HG03025 (cell line): ENCODE data around the gene PLAGL2.

Experiments
- ATAC-seq: cut with Tn5 transposase; IDR thresholded peaks from one replicate; pipeline ENCODE4 v1.9.1; 2021; ENCODE audit warnings: mild to moderate bottlenecking, moderate library complexity; ENCODE audit not compliant: unreplicated experiment, low FRiP score

PLAGL2 gene

DNA sequence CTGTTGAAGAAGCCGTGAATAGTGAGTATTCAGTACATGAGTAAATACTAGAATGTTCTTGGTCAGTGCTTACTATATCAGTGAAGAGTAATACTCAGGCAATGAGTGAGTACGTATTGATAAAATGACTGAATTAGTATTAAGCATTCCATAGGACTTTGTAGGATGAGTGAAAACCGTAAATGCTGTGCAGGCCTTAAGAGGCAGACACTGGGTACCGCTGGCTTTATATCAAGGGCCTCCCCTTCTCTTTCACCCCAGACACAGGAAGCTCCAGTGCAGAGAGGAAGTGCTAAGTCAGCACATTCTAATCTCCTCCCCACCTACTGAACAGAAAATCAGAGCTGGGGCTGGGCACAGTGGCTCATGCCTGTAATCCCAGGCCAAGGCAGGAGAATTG is 24.3 kb upstream of the PLAGL2 start:
- ATAC-seq: no peak

GRCh38 chr20:32231245-32231644 is 23.7 kb upstream of the PLAGL2 start:
- no peak for ATAC-seq

DNA sequence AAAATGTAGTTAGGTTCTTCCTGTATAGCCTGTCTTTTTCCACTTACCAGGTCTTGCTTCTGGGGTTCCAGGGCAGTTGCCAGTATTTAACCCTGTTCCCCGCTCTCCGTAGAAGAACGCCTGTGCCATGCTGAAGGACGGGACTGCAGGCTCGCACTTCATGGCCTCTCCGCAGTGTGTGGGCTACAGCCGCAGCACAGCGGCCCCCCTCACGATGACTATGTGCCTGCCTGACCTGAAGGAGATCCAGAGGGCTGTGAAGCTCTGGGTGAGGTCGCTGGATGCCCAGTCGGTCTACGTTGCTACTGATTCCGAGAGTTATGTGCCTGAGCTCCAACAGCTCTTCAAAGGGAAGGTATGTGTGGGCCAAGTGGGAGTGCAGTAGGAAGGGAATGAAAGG is 23.2 kb upstream of the PLAGL2 start:
- ATAC-seq: no peak

- ATAC-seq: no peak
Measured at GRCh38 chr20:32229251-32229747, 21.8 kb upstream of the PLAGL2 start.

GRCh38 chr20:32227744-32228688 is 20.5 kb upstream of the PLAGL2 start:
- no peak for ATAC-seq

- ATAC-seq: no peak
Measured at GRCh38 chr20:32227306-32227705, 19.8 kb upstream of the PLAGL2 start.

GRCh38 chr20:32226391-32226790 is 18.8 kb upstream of the PLAGL2 start:
- ATAC-seq: no peak

DNA sequence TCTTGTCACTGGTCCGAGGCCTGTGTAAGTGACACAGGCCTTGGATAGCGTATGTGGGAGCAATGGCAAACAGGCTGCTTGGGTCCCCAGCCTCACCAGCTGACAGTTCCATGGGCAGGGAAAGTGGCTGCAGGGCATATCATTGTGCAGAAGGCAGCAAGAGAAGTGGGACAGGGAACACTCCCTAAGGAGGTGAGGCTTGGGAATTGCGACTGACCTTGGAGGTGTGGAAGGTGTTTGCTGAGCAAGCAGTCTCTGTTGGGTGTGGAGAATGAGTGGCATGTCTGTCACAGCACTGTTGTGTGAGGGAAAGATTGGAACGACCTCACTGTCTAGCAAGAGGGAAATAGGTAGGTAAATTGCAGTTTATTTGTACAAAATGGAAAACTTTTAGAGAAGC is 16.9 kb upstream of the PLAGL2 start:
- no peak for ATAC-seq

- no peak for ATAC-seq
Measured at GRCh38 chr20:32218156-32218900, 10.8 kb upstream of the PLAGL2 start.

GRCh38 chr20:32216179-32217142 is 8.9 kb upstream of the PLAGL2 start:
- ATAC-seq: no peak

DNA sequence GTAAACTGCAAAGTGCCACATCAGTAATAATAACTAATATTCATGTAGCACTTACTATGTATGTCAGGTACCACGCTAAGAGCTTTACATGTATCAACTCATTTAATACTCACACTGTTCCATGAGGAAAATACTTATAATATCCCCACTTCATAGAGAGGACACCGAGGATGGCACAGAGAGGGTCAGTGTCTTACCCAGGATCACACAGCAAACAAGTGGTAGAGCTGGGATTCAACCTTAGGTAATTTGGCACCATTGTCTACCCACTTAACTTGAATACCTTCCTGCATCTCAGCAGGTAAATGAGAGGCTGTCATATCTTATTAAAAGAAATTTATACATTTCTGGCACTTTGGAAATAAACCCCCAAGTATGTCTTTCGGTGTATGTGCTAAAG is 8.2 kb upstream of the PLAGL2 start:
- ATAC-seq: no peak

- ATAC-seq: no peak
Measured at GRCh38 chr20:32215147-32215546, 7.6 kb upstream of the PLAGL2 start.

DNA sequence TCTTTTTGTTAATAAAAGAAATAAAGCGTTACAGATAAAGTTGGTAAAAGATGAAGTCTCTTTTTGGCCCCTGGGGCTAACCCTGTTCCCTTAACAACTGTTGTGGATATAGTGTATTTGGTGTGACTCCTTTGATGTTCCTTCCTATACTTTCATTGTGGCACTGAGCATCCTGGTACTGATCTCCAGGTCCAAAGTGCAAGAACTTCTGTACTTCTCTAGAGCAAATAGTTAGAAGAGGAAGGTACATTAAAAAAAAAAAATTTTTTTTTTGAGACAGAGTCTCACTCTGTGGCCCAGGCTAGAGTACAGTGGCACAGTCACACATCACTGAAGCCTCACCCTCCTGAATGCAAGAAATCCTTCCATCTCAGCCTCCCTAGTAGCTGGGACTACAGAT is 6.3 kb upstream of the PLAGL2 start:
- ATAC-seq: no peak

GRCh38 chr20:32209850-32210605 is 2.5 kb upstream of the PLAGL2 start:
- ATAC-seq: no peak

- no peak for ATAC-seq
Measured at GRCh38 chr20:32208499-32209154, 1.1 kb upstream of the PLAGL2 start.

- no peak for ATAC-seq
Measured at GRCh38 chr20:32206760-32207625, 550 bp downstream of the PLAGL2 start.

DNA sequence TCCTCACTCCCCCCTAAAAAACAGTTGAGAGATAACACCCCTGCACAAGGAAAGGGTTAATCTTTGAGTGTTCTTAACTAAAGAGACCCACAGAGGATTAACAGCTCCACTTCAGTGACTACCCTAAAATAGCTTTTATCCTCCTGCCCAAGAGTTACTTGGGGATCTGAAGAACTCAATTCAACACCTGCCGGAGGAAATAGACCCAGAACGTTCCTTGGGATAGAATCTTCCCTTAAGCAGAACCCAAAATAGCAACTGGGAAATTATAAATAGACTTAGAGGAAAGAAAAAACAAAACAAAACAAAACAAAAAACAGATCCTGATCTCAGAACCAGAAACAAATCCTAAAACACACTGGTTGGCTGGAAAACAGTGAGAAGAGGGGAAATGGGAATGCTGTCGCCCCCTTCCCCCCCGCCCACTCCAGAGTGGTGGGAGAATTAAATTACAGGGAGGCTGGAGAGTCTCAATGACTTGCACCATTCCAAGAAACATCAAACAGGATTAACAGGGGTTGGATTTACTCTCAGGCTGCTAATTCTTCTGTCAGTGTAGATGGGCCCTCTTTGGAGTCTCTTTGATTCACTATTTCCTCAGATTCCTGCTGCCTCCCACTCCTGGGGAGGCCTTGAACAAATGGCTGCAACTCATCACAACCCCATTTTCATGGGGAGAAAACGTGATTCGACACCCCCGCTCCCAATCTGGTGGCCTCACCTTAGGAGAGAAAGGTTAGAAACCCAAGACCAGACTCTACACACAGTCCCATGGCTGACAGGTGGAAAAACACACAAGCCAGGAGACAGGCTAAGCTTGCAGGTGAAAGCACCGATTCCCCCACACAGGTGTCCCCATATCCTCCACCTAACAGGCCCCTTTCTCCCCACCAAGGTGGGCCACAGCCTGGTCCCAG is 1.4 kb downstream of the PLAGL2 start:
- ATAC-seq: no peak
